ENCODE results near the gene SLC6A9. TPM values are rescaled to one million over a fixed set of nuclear protein-coding genes. Genes with fewer than 3 reads are reported as not detected.

The SLC6A9 gene
- total RNA-seq, 1 donor from 2014 or later: 3.6 TPM

- DNase-seq: no peak
These were observed 29.1 kb downstream of the SLC6A9 start for GRCh38 chr1:44002165-44002564.

GRCh38 chr1:44000122-44000665, 31.1 kb downstream of the SLC6A9 start:
- no peak for DNase-seq

- DNase-seq: no peak
These were observed 31.8 kb downstream of the SLC6A9 start for GRCh38 chr1:43999455-43999854.

GRCh38 chr1:43998000-43998378, 33.3 kb downstream of the SLC6A9 start:
- DNase-seq: no peak

- no peak for DNase-seq
These were observed 33.8 kb downstream of the SLC6A9 start for GRCh38 chr1:43997295-43997999.

- no peak for DNase-seq
These were observed 34.5 kb downstream of the SLC6A9 start for GRCh38 chr1:43996733-43997115.

- DNase-seq: no peak
These were observed 35.1 kb downstream of the SLC6A9 start for GRCh38 chr1:43995984-43996732.

- no peak for DNase-seq
These were observed 36.2 kb downstream of the SLC6A9 start for GRCh38 chr1:43994794-43995790.

GRCh38 chr1:43994071-43994470, 37.2 kb downstream of the SLC6A9 start:
- DNase-seq: no peak

GRCh38 chr1:43993206-43993914, 37.9 kb downstream of the SLC6A9 start:
- DNase-seq: no peak

GRCh38 chr1:43992232-43992995, 38.8 kb downstream of the SLC6A9 start:
- no peak for DNase-seq

- no peak for DNase-seq
These were observed 39.6 kb downstream of the SLC6A9 start, which contains the start of gene CCDC24 for GRCh38 chr1:43991476-43992231. Gene CCDC24, plus strand, starts transcription at chr1:43991599. Its CDS starts 280 bp downstream, at chr1:43991879.

- no peak for DNase-seq
These were observed 40.1 kb downstream of the SLC6A9 start for GRCh38 chr1:43991200-43991475.

- DNase-seq: no peak
These were observed 40.7 kb downstream of the SLC6A9 start for GRCh38 chr1:43990271-43991199.

- DNase-seq: no peak
These were observed 43.9 kb downstream of the SLC6A9 start for GRCh38 chr1:43987159-43987902.

GRCh38 chr1:43986712-43987111, 44.5 kb downstream of the SLC6A9 start:
- DNase-seq: no peak

GRCh38 chr1:43985984-43986595, 45.2 kb downstream of the SLC6A9 start:
- DNase-seq: no peak

- DNase-seq: no peak
These were observed 46.4 kb downstream of the SLC6A9 start for GRCh38 chr1:43984855-43985254.
